ENCODE data around the gene NDRG3. TPM values are rescaled to one million over a fixed set of nuclear protein-coding genes. Genes with fewer than 3 reads are reported as not detected.

NDRG3 gene
- total and polyA plus RNA-seq, 2 of the 8 experiments (the other 6 are each of a cell fraction or from before 2014, with no cell fraction given) = 25.7 to 32.3 TPM

DNA sequence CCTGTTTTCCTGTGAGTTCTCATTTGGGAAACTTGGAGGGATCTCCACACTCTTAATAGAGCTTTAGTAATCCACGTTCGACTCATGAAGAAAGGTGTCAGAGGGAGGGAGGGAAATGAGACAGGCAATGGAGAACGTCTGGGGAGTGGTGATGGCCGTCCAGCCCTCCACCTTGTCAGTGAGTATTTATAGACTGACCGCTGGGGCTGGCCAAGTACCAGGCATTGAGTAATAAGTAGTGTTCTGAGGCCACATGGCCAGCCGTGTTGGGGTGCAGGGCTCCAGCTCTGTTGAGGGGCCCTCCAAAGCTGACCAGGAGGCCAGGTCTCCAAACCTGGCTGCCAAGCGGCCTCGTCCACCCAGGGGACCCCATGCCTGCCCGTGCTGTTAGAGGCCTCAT is 39.0 kb upstream of the NDRG3 start (continued):
- TF ChIP-seq NANOG (IDR thresholded peaks at IDR 0.05; ENCODE audit: insufficient read depth, low read depth, low read length, poor library complexity, severe bottlenecking) (no peak), MAFK (IDR thresholded peaks at IDR 0.05; ENCODE audit: low read depth, low read length) (no peak), SUZ12 (IDR thresholded peaks at IDR 0.05; ENCODE audit: low read length) (no peak), CBX5 (IDR thresholded peaks at IDR 0.05; ENCODE audit: low read depth, low read length) (no peak), SP4 (IDR thresholded peaks at IDR 0.05; ENCODE audit: low read length) (no peak)
- TF ChIP-seq, protein P1, sequence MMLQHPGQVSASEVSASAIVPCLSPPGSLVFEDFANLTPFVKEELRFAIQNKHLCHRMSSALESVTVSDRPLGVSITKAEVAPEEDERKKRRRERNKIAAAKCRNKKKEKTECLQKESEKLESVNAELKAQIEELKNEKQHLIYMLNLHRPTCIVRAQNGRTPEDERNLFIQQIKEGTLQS (IDR thresholded peaks at IDR 0.05; ENCODE audit: insufficient read depth, low read depth, low read length) = no peak
- TF ChIP-seq, protein P2, sequence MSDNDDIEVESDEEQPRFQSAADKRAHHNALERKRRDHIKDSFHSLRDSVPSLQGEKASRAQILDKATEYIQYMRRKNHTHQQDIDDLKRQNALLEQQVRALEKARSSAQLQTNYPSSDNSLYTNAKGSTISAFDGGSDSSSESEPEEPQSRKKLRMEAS (IDR thresholded peaks at IDR 0.05) = no peak

All from H1 (cell line).